Astrocyte of the spinal cord (primary cell): Measurements from ENCODE around the gene PEF1.

Experiments used
- DNase-seq: peaks from one replicate; pipeline ENCODE4 v3.0.0; 2011; ENCODE audit warnings: low read depth, low spot score
- H3K4me3 ChIP-seq: 2 replicates; pipeline ENCODE4 v1.5.1; 2011; ENCODE audit warnings: low read depth, mild to moderate bottlenecking, low read length, moderate library complexity
- in situ Hi-C: cut with HindIII; loops from 2 replicates; pipeline ENCODE4 v1.10.0; 2017; ENCODE audit warnings: low sequenced_read_pairs
- TF ChIP-seq, protein P1 (sequence below): IDR thresholded peaks from 2 replicates; pipeline ENCODE4 v1.5.1; 2012; ENCODE audit warnings: low read depth, mild to moderate bottlenecking, low read length, inconsistent platforms

PEF1 gene

DNA sequence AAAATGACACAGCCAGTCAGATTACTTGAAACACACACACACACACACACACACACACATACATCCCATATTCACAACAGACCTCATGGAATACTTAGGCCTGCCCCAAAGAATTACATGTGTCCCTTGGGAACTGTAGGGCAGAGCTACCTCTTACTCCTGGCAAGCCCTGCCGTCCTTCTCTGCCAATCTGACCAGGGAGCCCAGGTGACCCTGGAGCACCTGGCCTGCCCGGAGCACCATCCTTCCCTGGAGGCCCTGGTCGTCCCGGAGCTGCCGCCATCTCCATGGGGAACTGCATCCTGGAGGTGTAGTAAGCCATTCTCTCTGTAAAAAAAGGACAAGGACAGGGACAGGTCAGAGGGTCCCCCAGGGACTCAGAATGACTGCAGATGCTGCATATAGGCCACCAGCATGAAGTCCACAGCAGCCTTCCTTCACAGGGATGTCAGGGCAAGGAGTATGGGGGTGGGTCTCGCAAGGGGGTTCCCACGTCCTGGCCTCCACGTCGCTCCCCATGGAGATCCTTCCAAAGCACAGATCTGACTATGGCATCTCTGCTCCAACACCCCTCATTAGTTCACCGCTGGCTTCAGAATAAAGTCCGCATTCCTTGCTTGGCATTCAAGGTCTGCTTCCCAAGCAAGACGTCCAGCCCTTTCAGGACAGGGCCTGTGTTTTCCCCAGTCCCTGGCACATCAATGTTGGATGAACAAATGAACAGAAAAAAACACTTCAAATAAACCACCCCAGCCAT is 9.2 kb upstream of the PEF1 start:
- in situ Hi-C loops: no loop called here
- TF ChIP-seq, protein P1, sequence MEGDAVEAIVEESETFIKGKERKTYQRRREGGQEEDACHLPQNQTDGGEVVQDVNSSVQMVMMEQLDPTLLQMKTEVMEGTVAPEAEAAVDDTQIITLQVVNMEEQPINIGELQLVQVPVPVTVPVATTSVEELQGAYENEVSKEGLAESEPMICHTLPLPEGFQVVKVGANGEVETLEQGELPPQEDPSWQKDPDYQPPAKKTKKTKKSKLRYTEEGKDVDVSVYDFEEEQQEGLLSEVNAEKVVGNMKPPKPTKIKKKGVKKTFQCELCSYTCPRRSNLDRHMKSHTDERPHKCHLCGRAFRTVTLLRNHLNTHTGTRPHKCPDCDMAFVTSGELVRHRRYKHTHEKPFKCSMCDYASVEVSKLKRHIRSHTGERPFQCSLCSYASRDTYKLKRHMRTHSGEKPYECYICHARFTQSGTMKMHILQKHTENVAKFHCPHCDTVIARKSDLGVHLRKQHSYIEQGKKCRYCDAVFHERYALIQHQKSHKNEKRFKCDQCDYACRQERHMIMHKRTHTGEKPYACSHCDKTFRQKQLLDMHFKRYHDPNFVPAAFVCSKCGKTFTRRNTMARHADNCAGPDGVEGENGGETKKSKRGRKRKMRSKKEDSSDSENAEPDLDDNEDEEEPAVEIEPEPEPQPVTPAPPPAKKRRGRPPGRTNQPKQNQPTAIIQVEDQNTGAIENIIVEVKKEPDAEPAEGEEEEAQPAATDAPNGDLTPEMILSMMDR: no peak
- H3K4me3 ChIP-seq: no peak overlapping the region

DNA sequence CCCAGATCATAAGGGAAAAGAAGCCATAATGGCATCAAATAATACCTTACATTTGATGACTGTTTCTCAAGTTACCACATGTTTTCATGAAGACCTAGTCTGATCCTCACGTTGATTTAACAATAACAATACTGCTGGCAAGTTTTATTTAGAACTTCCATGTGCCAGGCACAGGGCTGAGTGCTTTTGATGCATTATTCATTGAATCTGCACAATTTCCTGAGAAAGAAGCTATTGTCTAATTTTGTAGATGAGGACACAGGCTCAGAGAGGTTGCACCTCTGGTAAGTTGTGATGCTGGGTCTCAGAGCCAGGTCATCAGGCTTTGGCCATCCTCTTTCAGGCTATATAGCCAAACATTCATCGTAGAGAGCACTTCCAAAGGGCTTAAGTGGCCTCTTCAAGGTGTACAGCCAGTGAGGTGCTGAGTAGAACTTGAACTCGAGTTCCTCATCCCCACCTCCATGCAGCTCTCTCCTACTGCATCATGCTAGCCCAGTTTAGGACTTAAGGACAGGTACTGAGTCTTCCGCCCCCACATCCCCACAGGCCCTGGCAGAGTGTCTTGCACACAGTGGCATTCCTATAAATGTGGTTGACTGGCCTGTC is 8.3 kb upstream of the PEF1 start:
- DNase-seq: no peak

More for the DNA sequence above, 9.2 kb upstream of the PEF1 start:
- no peak for DNase-seq

DNA sequence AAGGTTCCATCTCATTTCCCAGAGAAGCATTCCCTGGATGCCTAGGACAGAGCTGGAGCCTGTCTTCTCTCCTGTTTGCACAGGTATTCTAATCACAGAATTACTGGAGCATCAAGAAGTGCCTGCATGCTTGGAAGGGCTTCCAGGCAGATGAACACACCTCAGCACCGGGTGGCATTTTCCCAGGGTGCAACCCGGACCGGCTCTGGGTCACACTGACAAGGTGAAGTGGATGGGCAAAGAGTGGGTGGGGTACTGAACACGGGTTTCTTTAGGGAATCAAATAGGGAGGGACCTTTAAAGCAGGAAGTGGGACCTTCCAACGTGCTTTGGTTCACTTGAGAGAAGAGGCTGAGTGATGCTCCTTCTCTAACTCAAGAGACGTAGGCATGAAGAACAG is 7.1 kb upstream of the PEF1 start:
- TF ChIP-seq, protein P1: no peak
- in situ Hi-C loops: no loop called here
- DNase-seq: no peak
- no peak overlapping the region for H3K4me3 ChIP-seq

More for the DNA sequence above, 8.3 kb upstream of the PEF1 start:
- no peak overlapping the region for H3K4me3 ChIP-seq
- in situ Hi-C loops: no loop called here
- TF ChIP-seq, protein P1: no peak

DNA sequence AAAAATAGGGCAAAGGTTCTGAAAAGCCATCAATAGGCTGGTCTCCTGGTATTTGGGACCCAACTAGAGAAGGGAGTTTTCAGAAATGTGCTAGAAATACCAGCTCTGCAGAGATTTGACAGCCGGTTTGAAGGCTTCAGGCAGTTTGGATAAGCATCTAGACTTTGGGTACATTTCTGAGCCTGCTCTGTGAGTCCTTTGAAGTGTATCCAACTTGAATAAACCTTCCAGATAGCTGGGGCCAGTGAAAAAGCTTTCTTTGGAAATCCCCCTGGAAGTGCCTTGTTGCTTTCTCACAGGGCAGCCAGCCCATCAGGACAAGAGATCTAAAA is 6.4 kb upstream of the PEF1 start:
- TF ChIP-seq, protein P1: no peak
- no peak overlapping the region for H3K4me3 ChIP-seq
- peak; percentile 6 for DNase-seq
- in situ Hi-C loops: no loop called here

DNA sequence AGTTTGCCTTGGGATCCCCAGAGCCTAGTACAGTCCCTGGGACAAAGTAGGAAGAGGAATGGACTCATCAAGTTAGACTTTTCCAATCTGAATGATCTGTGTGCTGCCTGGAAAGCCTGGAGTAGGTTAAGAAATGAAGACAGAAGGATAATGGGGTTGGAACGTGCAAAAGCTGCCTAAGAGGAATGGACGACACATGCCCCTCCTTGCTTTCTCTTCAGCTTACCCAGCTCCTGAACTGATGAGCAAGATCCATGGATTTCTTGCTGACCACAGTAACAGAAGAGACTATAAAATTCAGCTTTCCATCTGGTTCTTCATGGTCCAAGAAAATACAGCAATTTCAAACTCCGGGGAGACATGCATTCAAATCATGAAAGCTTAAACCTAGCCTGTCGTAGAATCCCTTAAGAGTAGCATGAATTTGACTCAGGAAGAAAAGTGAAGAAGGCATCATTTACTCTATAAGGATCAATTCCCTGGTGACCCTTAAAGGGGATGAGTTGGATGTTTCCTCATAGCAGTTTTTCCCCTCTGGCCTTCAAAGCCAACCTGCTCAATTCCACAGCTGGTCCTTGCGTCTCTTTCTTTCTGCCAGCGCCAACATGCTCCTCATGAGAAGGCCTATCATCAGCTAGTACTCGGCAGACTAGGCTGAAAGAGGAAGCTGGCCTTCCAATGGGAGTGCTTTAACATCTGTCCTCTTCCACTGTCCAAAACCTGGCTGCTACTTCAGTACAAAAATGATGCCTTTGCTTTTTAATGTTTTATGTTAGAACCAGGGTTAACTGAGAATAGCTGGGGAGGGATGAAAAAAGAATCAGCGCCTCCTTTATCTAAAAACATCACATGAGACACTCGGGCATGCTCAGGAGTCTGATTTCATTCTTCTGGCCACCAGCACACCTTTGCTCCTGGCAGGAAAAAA is 5.7 kb upstream of the PEF1 start:
- H3K4me3 ChIP-seq: no peak overlapping the region
- in situ Hi-C loops: no loop called here
- TF ChIP-seq, protein P1: no peak
- DNase-seq: no peak

DNA sequence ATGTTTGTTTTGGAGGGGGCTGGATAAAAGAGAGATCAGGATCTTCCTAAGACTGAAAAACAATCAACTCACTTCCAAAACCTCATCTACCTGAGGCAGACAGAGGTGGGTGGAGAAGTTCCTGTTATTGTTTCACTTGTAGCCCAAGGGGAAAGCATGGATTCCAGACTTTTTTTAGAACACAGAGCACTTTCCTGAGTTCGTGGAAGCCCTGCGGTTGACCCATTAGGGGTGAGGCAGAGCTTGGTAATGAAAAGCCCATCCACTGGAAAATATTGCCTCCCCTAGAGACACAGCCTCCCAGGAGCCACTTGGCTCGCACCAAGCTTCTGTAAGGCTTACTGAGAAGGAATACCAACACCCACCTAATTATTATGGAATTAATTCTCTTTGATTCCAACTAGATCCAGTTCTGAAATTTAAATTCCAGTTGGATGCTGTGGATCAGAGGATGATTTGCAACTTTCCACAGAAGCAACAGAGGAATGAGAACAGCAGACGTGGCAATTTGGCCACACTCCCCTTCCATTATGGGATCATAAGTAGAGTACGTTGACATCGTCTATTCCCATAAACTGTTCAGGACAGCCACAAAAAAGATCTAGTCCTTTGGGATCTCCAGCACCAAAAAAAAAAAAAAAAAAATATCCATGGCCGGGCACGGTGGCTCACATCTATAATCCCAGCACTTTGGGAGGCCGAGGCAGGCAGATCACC is 4.1 kb upstream of the PEF1 start:
- no peak overlapping the region for H3K4me3 ChIP-seq
- TF ChIP-seq, protein P1: no peak
- in situ Hi-C loops: no loop called here
- no peak for DNase-seq
